ENCODE data around the gene FLT4.
"Not testable (repeated sequence)": the region's sequence is repeated elsewhere in the genome, so short reads cannot be mapped to it uniquely, and the experiment has no call there.

FLT4 gene

DNA sequence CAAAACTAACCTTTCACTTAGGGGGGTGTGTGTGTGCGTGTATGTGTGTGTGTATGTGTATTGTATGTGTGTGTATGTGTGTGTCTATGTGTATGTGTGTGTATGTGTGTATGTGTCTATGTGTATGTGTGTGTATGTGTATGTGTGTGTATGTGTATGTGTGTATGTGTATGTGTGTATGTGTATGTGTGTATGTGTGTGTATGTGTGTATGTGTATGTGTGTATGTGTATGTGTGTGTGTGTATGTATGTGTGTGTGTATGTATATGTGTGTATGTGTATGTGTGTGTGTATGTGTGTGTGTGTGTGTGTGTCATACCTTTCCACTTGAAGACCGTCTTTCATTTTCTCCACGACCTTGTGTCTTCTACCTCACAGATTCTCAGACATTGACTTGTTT, 20.8 kb upstream of the FLT4 start:
- DNase-seq (ENCODE audit: low spot score), result no peak

DNA sequence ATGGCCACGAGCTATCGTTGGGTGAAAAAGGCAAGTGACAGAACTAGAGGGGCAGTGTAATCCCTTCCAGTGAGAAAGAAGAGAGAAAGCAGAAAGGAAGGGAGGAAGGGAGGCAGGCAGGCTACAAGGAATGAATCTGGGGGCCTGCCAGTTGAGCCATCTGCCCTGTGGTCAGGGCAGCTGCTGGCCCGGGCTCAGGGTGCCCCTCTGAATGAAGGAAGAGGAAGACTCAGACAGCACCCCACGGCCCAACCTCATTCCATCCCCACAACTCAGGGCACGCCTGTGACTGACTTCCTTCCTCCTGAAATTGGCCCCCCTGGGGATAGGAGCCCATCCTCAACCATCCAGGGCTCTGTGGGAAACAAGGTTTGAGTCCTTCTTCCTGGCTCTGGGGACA, 20.3 kb upstream of the FLT4 start:
- DNase-seq (ENCODE audit: low spot score), result no peak

DNA sequence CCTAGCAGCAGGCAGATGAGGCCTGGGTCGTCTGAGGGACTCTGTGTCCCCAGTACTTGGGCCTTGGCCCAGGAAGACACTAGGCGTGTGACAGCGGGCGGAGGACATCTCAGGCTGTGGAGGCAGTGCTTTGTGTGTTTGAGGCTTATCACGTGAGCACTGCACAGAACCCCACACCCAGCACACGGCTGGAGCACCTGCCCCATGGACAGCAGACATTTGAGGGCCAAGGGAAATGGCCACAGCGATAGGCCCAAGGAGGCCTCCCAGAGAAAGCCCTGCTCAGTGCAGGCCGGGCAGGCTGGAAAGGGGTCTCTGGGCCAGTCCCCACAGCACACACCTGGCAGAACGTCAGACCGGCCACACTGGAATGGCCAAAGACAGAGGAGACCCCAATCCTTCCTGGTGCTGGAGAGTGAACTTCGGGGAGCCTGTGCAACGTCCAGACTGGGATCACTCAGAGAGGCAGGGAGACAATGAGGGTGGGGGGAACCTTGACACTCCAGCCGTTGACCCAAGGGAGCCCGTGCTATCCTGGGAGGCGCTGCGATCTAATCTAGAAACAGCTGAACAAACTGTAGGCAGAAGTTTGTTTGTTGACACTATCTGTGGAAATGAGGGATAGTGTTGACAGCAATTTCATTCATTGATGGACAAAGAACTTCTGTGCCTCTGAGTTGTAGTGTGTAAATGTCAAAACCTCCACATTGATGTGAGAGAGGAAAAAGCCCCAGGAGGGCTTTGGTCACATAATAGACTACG, 19.6 kb upstream of the FLT4 start:
- no peak for DNase-seq (ENCODE audit: low spot score)

DNA sequence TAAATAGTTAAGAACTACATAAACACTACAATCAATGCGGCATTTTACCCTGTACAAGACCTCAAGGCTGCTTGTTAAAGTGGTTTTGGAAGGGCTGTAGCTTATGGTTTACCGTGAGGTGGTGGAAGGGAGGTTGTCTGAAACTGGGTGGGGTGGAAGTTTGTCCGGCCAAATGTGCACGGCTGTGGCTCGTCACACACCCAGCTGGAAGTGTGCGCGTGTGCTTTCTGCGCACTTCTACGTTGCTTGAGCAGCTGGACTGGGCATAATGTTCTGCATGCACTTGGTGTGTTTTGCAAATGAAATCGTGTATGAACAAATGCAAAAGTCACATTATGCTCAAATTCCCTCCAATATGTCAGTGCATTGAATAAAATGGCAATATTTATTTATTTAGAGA, 17.4 kb upstream of the FLT4 start:
- DNase-seq (ENCODE audit: low spot score), result no peak

DNA sequence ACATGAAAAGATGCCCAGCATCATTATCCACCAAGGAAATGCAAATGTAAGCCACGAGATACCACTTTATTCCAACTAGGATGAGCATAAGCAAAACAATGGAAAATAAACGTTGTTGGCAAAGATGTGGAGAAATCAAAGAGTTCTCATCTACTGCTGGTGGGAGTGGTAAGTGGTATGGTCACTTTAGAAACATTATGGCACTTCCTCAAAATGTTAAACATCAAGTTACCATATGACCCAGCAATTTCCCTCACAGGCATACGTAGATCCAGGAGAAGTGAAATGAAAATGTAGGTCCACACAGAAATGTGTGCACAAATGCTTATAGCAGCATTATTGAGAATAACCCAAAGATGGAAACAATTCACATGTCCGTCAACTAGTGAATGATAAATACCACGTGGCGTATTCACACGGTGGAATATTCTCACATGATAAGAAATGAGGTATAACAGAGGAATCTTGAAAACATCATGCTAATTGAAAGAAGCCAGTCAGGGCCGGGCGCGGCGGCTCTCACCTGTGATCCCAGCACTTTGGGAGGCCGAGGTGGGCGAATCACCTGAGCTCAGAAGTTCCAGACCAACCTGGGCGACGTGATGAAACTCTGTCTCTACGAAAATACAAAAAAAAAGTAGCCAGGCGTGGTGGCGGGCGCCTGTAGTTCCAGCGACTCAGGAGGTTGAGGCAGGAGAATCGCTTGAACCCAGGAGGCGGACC, 16.4 kb upstream of the FLT4 start:
- DNase-seq (ENCODE audit: low spot score), result no peak

DNA sequence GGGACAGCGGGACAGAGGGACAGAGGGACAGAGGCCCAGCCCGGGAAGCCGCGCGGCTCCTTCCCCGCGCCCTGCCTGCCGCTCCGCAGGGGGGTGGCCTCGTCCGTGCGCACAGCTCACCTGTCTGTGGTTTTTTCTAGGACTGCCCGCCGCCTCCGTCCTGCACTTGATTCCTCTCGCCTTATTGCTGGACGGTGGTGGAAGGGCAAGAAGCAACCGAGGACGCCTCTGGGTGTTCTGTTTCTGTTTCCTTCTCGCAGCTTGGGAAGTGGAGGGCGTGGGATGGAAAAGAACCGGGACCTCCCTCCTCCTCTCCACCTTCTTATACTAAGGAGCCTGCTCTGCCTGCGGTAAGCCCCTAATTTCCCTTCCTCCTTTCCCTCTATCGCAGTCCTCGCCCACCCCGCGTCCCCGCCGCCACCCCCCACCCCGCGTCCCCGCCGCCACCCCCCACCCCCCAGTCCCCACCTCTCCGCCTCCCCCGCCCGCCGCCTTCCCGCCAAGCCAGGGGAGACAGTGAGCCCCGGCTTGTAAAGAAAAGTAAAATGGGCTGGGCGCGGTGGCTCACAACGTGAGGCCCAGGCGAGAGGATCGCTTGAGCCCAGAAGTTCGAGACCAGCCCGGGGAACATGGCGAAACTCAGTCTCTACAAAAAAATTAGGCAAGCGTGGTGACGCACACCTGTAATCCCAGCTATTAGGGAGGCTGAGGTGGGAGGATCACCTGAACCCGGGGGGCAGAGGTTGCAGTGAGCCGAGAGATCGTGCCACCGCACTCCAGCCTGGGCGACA, 9.6 kb upstream of the FLT4 start:
- DNase-seq (ENCODE audit: low spot score), result no peak

DNA sequence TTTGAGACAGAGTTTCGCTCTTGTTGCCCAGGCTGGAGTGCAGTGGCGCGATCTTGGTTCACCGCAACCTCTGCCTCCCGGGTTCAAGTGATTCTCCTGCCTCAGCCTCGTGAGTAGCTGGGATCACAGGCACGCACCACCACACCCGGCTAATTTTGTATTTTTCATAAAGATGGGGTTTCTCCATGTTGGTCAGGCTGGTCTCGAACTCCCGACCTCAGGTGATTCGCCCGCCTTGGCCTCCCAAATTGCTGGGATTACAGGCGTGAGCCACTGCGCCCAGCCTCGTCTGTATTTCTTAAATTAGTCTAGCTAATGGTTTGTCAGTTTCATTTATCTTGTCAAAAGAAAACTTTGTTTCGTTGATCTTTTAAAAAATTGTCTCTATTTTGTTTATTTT, 5.8 kb upstream of the FLT4 start:
- DNase-seq (ENCODE audit: low spot score), result not testable (repeated sequence)

DNA sequence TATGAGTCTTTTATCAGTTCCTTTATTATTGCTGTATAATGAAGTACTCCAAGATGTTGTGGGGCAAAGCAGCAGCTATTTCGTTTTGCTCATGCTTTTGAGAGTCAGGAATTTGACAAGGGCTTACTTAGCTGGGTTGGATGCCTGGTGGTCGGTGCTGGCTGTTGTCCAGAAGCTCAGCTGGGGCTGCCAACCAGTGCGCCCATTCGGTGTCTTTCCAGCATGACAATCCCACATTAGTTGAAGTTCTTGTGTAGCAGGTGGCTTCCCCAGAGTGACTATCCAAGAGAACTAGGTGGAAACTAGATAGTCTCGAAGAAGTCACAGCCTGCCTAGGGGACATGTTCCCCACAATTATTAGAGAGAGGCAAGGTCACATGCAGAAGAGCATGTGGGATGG, 3.4 kb upstream of the FLT4 start:
- DNase-seq (ENCODE audit: low spot score), result no peak

DNA sequence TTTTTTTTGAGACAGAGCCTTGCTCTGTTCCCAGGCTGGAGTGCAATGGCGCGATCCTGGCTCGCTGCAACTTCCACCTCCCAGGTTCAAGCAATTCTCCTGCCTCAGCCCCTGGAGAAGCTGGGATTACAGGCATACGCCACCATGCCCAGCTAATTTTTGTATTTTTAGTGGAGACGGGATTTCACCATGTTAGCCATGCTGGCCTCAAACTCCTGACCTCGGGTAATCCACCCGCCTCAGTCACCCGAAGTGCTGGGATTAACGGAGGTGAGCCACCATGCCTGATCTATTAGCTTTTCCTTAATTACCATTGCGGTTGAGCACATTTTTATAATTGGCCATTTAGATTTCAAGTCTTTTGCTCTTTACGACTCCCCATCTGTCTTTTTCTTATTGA, 2.9 kb upstream of the FLT4 start:
- DNase-seq (ENCODE audit: low spot score), result no peak

DNA sequence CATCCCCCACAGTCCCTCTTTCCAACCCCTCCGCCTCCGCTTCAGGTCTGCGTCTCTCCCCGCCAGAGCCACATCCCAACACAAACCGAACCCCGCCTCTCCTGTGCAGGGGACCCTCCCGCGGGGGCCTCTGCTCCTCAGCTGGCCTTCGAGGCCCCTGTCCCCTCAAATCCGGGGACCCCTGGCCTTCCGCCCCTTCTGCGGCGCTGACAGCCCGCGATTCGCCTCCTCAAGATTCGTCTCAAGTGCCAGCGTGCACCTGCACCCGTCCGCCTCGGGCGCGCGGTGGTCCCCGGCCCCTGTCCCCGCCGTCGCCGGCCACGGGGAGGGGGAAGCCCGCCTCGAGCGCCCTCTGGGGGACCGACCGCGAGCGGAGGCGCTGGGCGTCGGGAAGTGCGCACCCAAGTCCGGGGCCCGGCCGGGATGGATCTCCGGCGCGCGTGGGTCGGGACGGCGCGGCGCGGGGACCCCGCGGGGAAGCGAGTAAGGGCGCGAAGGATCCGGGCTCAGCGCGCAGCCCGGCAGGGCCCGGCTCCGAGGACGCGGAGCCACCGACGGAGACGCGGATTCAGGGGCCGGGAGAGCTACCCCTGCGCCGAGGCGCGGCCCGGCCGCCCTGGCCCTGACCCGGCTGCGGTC, 623 bp downstream of the FLT4 start:
- no peak for DNase-seq (ENCODE audit: low spot score)

DNA sequence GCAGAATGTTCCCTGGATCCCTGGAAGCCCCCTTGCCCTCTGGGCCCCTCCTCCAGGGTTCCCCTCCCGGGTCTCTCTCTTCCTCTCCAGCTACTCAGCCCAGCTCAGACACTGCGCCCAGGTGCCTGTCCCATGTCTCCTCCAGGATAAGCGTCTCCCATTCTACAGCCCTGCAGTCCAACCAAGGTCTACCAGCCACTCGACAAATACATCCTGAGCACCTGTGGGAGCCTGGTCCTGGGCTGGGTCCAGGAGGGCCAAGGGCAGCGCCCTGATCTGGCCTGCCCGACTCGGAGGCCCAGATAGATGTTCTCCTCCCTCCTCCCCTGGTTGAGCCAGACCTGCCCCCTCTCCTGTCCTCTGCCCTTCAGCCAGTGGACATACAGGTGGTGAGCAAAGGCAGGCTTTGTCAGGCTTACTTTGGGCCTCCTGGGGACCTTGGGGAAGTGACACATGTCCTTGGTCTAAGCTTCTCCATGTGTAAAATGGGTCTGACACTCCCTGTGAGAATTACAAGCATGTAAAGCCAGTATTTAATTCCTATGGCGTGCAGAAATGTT, 1.4 kb downstream of the FLT4 start:
- no peak for DNase-seq (ENCODE audit: low spot score)

DNA sequence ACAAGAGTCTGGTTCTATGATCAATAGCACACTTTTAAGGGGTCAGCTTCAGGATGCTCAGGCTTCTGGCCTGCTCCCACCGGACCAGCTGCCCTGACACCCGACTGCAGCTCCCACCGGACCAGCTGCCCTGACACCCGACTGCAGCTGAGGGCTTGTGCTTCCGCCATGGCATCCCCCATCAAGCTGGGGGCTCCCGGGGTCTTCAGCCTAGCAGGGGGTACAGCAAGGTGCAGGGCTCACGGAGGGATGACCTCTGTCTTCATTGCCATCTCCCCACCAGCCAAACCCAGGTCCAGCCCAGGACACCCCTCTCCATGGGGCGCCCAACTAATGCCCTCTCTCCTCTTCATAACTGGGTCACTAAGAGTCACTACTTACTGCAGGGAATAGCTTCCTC, 1.9 kb downstream of the FLT4 start:
- DNase-seq (ENCODE audit: low spot score), result no peak

DNA sequence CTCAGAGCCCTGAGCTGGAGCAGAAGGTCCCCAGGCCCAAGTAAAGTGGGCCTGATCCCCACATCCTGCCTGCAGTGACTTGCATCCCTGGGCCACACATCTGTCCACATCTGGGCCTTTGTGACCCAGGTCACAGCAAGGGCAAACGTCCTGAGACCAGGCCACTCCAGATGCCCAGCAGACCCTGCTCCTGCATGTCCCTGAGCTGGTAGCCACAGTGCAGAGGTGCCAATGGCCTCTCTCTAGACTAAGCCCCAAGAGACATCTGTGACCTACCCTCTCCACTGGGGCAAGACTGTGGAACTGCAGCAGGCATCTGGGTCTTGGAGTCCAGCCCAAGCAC, 2.5 kb downstream of the FLT4 start:
- DNase-seq (ENCODE audit: low spot score), result no peak

DNA sequence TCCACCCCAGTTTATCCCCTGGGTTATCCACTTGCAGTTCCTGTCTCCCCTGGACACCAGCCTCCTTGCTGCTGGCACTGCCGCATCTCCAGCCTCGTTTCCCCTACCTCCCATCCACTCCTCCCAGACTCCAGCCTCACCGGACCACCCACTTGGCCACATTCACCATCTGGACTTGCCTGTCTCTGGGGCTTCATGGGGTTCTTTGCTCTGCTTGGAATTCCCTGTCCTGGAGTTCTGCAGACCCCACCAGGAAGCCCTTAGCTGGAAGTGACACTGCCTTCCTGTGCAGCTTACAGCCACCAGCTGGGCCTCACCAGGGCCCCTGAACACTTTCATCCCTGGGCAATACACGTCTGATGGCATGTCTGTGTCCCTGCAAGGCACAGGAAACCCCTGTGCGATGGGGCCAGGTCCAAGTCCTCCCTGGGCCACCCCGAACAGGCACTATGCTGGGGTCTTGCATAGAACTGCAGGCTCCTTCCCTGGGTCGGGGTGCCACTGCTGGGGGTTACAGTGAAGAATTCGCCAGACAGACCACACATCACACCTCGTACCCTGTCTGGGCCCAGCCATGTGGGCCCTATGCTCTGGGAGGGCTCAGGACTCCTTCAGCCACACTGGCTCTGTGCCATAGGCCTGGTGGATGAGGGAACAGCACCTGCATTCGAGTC, 3.0 kb downstream of the FLT4 start:
- DNase-seq (ENCODE audit: low spot score), result no peak

DNA sequence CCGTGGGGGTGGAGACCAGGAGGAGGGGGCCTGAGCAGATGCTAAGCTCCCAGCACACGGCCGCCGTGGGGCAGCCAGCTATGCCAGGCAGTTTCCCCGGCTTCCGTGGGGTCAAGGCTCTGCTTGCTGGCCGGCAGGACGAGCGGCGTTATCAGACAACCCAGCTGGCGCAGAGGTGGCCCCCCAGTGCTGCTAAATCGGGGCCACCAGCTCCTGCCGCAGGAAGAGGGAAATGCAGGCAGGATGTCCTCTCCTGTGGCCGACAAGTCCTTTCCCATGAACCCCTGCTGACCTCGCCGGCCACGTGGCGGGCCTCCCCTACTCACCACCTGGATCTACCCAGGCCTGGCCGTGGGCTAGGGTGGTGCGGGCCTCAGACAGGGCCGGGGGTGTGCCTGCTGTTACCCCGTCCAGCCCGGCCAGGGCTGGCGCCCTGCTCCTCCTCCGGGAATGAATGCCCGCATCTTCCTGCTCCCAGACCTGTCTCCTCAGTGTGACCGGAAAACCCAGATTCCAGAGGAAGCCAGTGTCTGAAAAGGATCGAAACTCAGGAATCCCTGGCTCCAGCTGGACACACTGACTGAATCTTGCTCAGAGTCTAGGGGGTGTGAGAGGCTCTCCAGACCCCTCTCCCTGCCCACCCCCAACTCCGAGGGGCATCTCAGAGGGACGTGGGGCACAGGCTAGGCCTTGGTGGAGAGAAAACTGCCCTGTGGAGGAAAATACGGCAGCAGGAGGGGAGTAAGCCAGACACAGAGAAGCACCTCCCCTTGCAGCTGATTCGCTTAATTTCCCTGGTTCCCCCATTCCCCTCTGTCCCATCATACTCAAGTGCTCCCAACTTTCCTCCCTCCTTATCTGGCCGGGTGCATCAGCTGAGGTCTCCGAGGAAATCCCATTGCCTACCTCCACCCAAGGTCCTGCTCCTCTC, 3.9 kb downstream of the FLT4 start:
- DNase-seq (ENCODE audit: low spot score), result no peak

DNA sequence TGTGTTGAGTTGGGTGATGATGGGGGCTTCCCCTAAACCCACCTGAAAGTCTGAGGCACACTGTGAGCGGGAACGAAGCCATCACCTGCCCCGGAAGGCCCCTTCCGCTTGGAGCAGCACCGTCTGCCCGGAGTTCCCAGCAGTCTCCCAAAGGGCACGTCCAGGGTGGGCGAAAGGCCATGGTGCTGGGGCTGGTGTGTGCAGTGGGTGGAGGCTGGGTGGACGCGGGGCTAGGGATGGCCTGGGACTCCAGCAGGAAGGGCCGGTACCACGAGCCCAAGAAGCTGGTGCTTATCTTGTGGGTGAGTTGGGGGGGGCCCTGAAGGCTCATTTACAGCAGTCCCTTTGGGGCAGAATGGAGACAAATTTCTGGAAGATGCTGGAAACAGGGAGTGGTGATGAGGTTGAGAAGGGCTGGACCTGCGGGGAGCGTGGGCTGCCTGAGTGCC, 4.6 kb downstream of the FLT4 start:
- no peak for DNase-seq (ENCODE audit: low spot score)

DNA sequence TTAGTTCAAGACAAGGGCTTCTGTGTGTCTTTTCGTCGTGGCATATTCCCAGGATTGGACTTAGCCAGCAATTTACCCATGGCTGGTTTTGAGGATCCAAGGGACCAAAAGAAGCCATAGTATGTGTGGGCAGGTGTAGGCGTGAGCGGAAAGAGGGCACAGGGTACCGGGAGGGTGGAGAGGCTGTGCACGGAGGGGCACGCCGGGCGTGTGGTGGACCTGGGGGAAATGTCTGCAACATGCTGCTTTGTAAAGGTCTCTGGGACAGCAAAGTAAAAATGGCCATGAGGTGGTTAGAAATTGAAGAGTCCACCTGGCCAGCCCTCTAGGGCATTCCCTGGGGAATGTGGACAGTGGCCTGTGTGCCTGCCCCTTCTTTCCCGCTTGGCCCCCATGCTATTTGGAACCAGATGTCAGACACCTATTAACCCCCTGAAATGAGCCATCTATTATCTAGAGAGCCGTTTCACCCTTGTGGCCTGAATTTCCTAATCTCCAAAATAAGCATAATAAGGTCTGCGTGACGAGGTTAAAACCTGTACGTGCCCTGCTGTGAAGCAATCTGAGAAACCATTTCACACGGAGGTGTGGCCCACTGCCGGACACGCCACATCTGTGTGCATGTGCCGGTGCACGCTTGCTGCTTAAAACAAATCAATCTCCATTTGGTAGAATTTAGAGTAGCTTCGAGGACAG, 5.1 kb downstream of the FLT4 start:
- no peak for DNase-seq (ENCODE audit: low spot score)

DNA sequence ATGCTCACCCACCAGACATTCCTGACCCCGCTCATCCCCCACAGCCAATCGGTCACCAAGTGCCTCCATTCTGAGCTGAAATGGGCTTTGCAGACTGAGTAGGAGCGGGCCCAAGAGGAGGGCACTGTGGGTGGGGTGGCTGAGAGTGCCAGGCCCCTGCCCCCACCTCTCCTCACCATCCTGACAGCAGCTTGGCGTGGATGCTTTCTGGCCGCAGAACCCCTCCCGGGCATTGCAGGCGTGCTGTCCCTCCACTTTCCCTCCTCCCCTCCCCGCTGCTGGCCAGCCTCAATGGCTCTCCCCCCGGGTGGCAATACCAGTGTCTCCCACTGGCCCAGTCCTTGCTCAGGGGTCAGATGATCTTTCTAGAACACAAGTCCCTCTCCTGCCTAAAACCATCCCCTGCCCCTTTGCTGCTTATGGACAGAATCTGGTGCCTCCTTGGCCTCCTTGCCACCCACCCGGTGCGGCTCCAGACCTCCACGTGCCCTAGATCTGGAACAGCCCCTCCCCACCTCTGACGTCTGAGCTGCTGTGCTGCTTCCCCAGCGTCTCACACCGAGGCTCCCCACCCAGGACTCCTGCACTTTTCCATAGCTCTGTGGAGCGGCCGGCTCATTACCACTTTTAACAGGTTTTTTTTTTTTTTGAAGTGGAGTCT, 6.1 kb downstream of the FLT4 start:
- DNase-seq (ENCODE audit: low spot score), result no peak

DNA sequence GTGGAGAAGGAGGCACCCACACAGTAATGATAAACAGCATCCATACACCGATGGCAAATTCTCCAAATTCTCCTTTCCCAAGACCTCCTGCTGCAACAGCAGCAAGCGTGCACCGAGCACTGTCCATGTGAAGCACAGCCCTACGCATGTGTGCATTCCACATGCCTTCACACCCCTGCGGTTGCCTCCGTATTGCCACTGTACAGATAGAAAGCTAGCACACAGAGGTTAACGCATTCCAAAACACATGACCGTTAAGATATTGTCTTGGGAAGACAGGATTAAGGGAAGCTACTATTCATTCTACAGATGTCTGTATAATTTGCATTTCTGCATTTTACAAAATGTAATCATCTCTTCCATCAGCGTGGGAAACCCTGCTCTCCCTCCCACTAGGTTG, 6.6 kb downstream of the FLT4 start:
- DNase-seq (ENCODE audit: low spot score), result no peak
